Caco-2 (cell line): ENCODE measurements around the gene CACNA1H. TPM values are rescaled to one million over a fixed set of nuclear protein-coding genes. Genes with fewer than 3 reads are reported as not detected.

Experiments
- BruUV-seq: library from RNA; stranded (reverse); fragments of 400-500 nt; replicated peaks from 2 replicates; lab custom pipeline; 2021; lab: Mats Ljungman, UMichigan
- CTCF ChIA-PET: fragments of 300-600 bp; sonication (Branson Sonifier 250); formaldehyde crosslinking; loops from one replicate; lab custom pipeline; 2022; ENCODE audit warnings: antibody characterized with exemption; lab: Charles Lee
- POLR2A ChIA-PET: fragments of 300-600 bp; sonication (Branson Sonifier 250); formaldehyde crosslinking; loops from one replicate; lab custom pipeline; 2022; ENCODE audit warnings: antibody characterized with exemption; lab: Charles Lee
- DNase-seq, 2 experiments: peaks; one replicate each; pipeline versions ENCODE4 v3.0.0 to v3.0.0-alpha.2; 2020 to 2022
- H3K27me3 ChIP-seq: replicated peaks from 2 replicates; pipeline ENCODE4 v1.6.0; 2011; ENCODE audit warnings: low read length; ENCODE audit not compliant: control insufficient read depth, insufficient read depth
- H3K36me3 ChIP-seq: 2 replicates; pipeline ENCODE4 v1.5.1; 2011; ENCODE audit warnings: low read length; ENCODE audit not compliant: control insufficient read depth, insufficient read depth
- H3K4me1 ChIP-seq: fragments of 250-450 bp; sonication (Bioruptor Pico); 2 replicates; pipeline ENCODE4 v1.5.1; 2020; ENCODE audit warnings: mild to moderate bottlenecking
- H3K4me3 ChIP-seq: 2 replicates; pipeline ENCODE4 v1.5.1; 2011; ENCODE audit warnings: low read depth, mild to moderate bottlenecking, control low read depth, low read length
- H3K9me3 ChIP-seq: fragments of 250-450 bp; sonication (Bioruptor Pico); 2 replicates; pipeline ENCODE4 v1.5.1; 2020; ENCODE audit warnings: mild to moderate bottlenecking, moderate library complexity
- H3K27ac Mint-ChIP-seq: one replicate; pipeline ENCODE4 v1.8.0; 2022; ENCODE audit warnings: mixed read lengths; ENCODE audit not compliant: unreplicated experiment
- H3K27me3 Mint-ChIP-seq: one replicate; pipeline ENCODE4 v1.8.0; 2022; ENCODE audit warnings: mixed read lengths; ENCODE audit not compliant: insufficient read depth, unreplicated experiment
- H3K36me3 Mint-ChIP-seq: one replicate; pipeline ENCODE4 v1.8.0; 2022; ENCODE audit warnings: mild to moderate bottlenecking, mixed read lengths; ENCODE audit not compliant: insufficient read depth, unreplicated experiment
- H3K4me1 Mint-ChIP-seq: one replicate; pipeline ENCODE4 v1.8.0; 2022; ENCODE audit warnings: low read depth, mixed read lengths; ENCODE audit not compliant: unreplicated experiment
- H3K4me3 Mint-ChIP-seq: one replicate; pipeline ENCODE4 v1.8.0; 2022; ENCODE audit warnings: mild to moderate bottlenecking, moderate library complexity, mixed read lengths; ENCODE audit not compliant: unreplicated experiment
- H3K9me3 Mint-ChIP-seq: one replicate; pipeline ENCODE4 v1.8.0; 2022; ENCODE audit warnings: mixed read lengths; ENCODE audit not compliant: unreplicated experiment
- intact Hi-C: fragments of 100-400 bp; cut with micrococcal nuclease; formaldehyde crosslinking; loops from one replicate; pipeline ENCODE4 v1.10.0; 2022; ENCODE audit not compliant: unreplicated experiment
- total RNA-seq: library from RNA; stranded (reverse); gene quantifications from 2 replicates; pipeline ENCODE4 v1.2.3, GENCODE V29; 2022
- TF ChIP-seq, protein P1 (sequence below), 2 experiments: fragments of 200-600 bp in 1 of 2; IDR thresholded peaks; 1 replicate in 1 of 2; 2 replicates in 1 of 2; pipeline versions ENCODE4 v1.5.1 to v1.8.0; 2011 to 2022; ENCODE audit warnings: antibody characterized with exemption in 1 of 2, control low read depth in 1 of 2, inconsistent platforms in 1 of 2, low read depth in 1 of 2, low read length in 1 of 2, mild to moderate bottlenecking in 1 of 2, moderate library complexity in 1 of 2; ENCODE audit not compliant: insufficient read depth in 1 of 2, severe bottlenecking in 1 of 2, unreplicated experiment in 1 of 2

CACNA1H gene
- total RNA-seq, 1 experiment from 2014 or later, result 5.1 TPM

DNA sequence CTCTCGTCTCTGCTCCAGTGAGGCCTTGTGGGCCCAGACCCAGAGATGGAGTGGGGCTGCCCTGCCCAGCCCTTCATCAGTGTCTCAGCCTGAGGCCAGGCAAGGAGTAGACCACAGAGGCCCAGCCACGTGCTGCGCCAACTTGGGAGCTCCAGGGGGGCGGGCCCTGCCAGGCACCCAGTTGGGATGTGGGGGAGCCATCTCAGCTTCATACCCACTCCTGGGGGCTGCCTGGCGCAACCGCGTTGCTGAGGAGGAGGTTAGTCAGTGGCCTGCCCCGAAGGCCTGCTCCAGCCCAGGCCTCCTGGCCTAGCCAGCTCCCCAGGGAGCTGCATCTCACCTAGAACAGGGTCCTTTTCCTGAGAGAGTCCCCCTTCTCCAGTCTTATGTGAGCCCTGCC is 60.3 kb downstream of the CACNA1H start:
- no TSS peak for BruUV-seq
- intact Hi-C loops, result no loop called here
- ChIA-PET POLR2A (no interaction called here), CTCF (no interaction called here)
- no peaks in the 10 kb centered on the region for H3K4me1 Mint-ChIP-seq
- no peak overlapping the region for H3K27ac Mint-ChIP-seq
- DNase-seq, result no peak
- no peaks in the 10 kb centered on the region for H3K4me1 ChIP-seq
- H3K4me3 Mint-ChIP-seq, result no peak overlapping the region
- no peaks in the 10 kb centered on the region for H3K36me3 ChIP-seq
- H3K9me3 ChIP-seq, result no peaks in the 10 kb centered on the region
- H3K27me3 ChIP-seq, result no peaks in the 10 kb centered on the region
- TF ChIP-seq, protein P1, sequence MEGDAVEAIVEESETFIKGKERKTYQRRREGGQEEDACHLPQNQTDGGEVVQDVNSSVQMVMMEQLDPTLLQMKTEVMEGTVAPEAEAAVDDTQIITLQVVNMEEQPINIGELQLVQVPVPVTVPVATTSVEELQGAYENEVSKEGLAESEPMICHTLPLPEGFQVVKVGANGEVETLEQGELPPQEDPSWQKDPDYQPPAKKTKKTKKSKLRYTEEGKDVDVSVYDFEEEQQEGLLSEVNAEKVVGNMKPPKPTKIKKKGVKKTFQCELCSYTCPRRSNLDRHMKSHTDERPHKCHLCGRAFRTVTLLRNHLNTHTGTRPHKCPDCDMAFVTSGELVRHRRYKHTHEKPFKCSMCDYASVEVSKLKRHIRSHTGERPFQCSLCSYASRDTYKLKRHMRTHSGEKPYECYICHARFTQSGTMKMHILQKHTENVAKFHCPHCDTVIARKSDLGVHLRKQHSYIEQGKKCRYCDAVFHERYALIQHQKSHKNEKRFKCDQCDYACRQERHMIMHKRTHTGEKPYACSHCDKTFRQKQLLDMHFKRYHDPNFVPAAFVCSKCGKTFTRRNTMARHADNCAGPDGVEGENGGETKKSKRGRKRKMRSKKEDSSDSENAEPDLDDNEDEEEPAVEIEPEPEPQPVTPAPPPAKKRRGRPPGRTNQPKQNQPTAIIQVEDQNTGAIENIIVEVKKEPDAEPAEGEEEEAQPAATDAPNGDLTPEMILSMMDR (IDR thresholded peaks at IDR 0.05; ENCODE audit: insufficient read depth in 1 of 2, low read depth in 1 of 2, low read length in 1 of 2, severe bottlenecking in 1 of 2, unreplicated experiment in 1 of 2), result no peak
- H3K9me3 Mint-ChIP-seq, result no peaks in the 10 kb centered on the region
- H3K27me3 Mint-ChIP-seq, result no peaks in the 10 kb centered on the region
- H3K4me3 ChIP-seq, result no peak overlapping the region
- no peaks in the 10 kb centered on the region for H3K36me3 Mint-ChIP-seq

DNA sequence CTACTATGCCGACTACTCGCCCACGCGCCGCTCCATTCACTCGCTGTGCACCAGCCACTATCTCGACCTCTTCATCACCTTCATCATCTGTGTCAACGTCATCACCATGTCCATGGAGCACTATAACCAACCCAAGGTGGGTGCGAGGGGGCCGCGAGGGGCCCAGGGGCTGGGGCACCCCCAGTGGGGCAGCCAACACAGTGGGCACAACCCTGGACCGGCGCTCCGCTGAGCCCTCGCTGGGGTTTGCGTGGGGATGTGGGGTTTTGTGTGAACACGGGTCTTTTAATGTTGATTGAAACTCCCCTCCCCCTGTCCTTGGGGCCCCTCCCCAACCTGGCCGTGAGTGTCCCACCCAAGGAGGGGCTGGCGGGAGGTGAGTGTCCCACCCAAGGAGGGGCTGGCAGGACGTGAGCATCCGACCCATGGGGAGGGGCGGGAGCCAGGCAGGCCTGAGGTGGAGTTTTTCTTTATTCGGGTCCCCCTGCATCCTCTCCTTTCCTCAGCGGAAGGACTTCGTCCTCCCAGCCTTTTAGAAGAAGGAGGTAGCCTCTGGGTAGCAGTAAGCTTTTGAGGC is 61.0 kb downstream of the CACNA1H start:
- Histone ChIP-seq H3K27me3 (no peaks in the 10 kb centered on the region), H3K4me3 (no peak overlapping the region), H3K9me3 (no peaks in the 10 kb centered on the region), H3K36me3 (no peaks in the 10 kb centered on the region), H3K4me1 (no peaks in the 10 kb centered on the region)
- TF ChIP-seq, protein P1 (IDR thresholded peaks at IDR 0.05; ENCODE audit: insufficient read depth in 1 of 2, low read depth in 1 of 2, low read length in 1 of 2, severe bottlenecking in 1 of 2, unreplicated experiment in 1 of 2), result no peak
- H3K27me3 Mint-ChIP-seq, result no peaks in the 10 kb centered on the region
- H3K4me3 Mint-ChIP-seq, result no peak overlapping the region
- intact Hi-C loops, result no loop called here
- no TSS peak for BruUV-seq
- DNase-seq, result no peak
- no peaks in the 10 kb centered on the region for H3K36me3 Mint-ChIP-seq
- ChIA-PET CTCF (no interaction called here), POLR2A (no interaction called here)
- H3K27ac Mint-ChIP-seq, result no peak overlapping the region
- H3K9me3 Mint-ChIP-seq, result no peaks in the 10 kb centered on the region
- no peaks in the 10 kb centered on the region for H3K4me1 Mint-ChIP-seq

DNA sequence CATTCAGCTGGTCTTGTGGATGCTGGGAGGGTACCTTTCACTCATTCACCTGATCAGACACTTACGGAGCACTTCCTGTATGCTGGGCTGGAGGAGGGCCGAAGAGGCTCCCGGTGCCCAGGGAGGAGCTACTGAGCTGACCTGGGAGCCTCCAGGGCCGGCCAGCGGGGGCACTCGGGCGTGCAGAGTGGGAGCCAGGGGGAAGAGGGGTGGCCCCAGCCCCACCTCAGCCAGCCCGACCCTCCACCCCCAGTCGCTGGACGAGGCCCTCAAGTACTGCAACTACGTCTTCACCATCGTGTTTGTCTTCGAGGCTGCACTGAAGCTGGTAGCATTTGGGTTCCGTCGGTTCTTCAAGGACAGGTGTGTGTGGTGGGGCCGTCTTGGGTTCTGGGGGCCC is 61.8 kb downstream of the CACNA1H start:
- Mint-ChIP-seq H3K4me1 (no peaks in the 10 kb centered on the region), H3K9me3 (no peaks in the 10 kb centered on the region), H3K4me3 (no peak overlapping the region), H3K27ac (no peak overlapping the region), H3K27me3 (no peaks in the 10 kb centered on the region), H3K36me3 (no peaks in the 10 kb centered on the region)
- intact Hi-C loops, result no loop called here
- no peaks in the 10 kb centered on the region for H3K27me3 ChIP-seq
- no TSS peak for BruUV-seq
- TF ChIP-seq, protein P1 (IDR thresholded peaks at IDR 0.05; ENCODE audit: insufficient read depth in 1 of 2, low read depth in 1 of 2, low read length in 1 of 2, severe bottlenecking in 1 of 2, unreplicated experiment in 1 of 2), result no peak
- H3K4me1 ChIP-seq, result no peaks in the 10 kb centered on the region
- POLR2A ChIA-PET, result no interaction called here
- CTCF ChIA-PET, result interaction anchor here (0.6 to 0.7 kb wide), 2 partner anchors 10 to 123 kb away, joined by 3 to 4 read pairs; no protein-coding TSS in a partner anchor
- no peak for DNase-seq
- H3K9me3 ChIP-seq, result no peaks in the 10 kb centered on the region
- H3K4me3 ChIP-seq, result no peak overlapping the region
- no peaks in the 10 kb centered on the region for H3K36me3 ChIP-seq
